HG03520 (cell line): ENCODE data around the gene DRC7.
"Not testable (repeated sequence)": the region's sequence is repeated elsewhere in the genome, so short reads cannot be mapped to it uniquely, and the experiment has no call there.

Experiments
- ATAC-seq: cut with Tn5 transposase; IDR thresholded peaks from one replicate; pipeline ENCODE4 v1.9.1; 2021; ENCODE audit warnings: mild to moderate bottlenecking, moderate library complexity; ENCODE audit not compliant: unreplicated experiment

The DRC7 gene

GRCh38 chr16:57760357-57761160 lies 66.0 kb downstream of the DRC7 start:
- no peak for ATAC-seq

GRCh38 chr16:57761301-57761700 lies 66.7 kb downstream of the DRC7 start:
- no peak for ATAC-seq

GRCh38 chr16:57761957-57762356 lies 67.4 kb downstream of the DRC7 start:
- ATAC-seq: no peak

GRCh38 chr16:57762365-57763040 lies 67.9 kb downstream of the DRC7 start:
- no peak for ATAC-seq

GRCh38 chr16:57763285-57764005 lies 68.8 kb downstream of the DRC7 start:
- ATAC-seq: no peak

GRCh38 chr16:57764006-57764340 lies 69.4 kb downstream of the DRC7 start:
- no peak for ATAC-seq

- ATAC-seq: no peak
Measured at GRCh38 chr16:57764341-57765159, 69.9 kb downstream of the DRC7 start.

GRCh38 chr16:57765160-57765728 lies 70.6 kb downstream of the DRC7 start:
- ATAC-seq: no peak

GRCh38 chr16:57766714-57767348 lies 72.2 kb downstream of the DRC7 start:
- ATAC-seq: no peak

GRCh38 chr16:57769541-57770145 lies 75.0 kb downstream of the DRC7 start:
- ATAC-seq: no peak

- no peak for ATAC-seq
Measured at GRCh38 chr16:57770361-57770760, 75.8 kb downstream of the DRC7 start.

GRCh38 chr16:57771141-57771785 lies 76.7 kb downstream of the DRC7 start:
- no peak for ATAC-seq

GRCh38 chr16:57773019-57773418 lies 78.4 kb downstream of the DRC7 start:
- no peak for ATAC-seq

- ATAC-seq: no peak
Measured at GRCh38 chr16:57773655-57774295, 79.2 kb downstream of the DRC7 start.

- ATAC-seq: no peak
Measured at GRCh38 chr16:57774705-57775285, 80.2 kb downstream of the DRC7 start.

GRCh38 chr16:57775661-57776469 lies 81.3 kb downstream of the DRC7 start:
- ATAC-seq: no peak

GRCh38 chr16:57778658-57779057 lies 84.1 kb downstream of the DRC7 start:
- no peak for ATAC-seq

GRCh38 chr16:57779836-57780235 lies 85.2 kb downstream of the DRC7 start:
- not testable (repeated sequence) for ATAC-seq
